Esophagus muscularis mucosa (tissue), 3 donors: ENCODE measurements around the gene OVAAL.

Experiments
- CTCF ChIP-seq, 3 experiments: fragments of 200-600 bp in 2 of 3; fragments of 450-650 bp in 1 of 3; sonication (generic) in 2 of 3; IDR thresholded peaks; one replicate each; pipeline ENCODE4 v1.5.1; 2017 to 2019; ENCODE audit warnings: antibody characterized with exemption in 3 of 3, mild to moderate bottlenecking in 2 of 3, moderate library complexity in 1 of 3
- POLR2A ChIP-seq: fragments of 450-650 bp; IDR thresholded peaks from one replicate; pipeline ENCODE4 v1.6.1; 2017; ENCODE audit warnings: antibody characterized with exemption, moderate library complexity, mild to moderate bottlenecking, low read depth

GRCh38 chr1:180585994-180586359 lies 27.2 kb downstream of the OVAAL start:
- TF ChIP-seq CTCF (IDR thresholded peaks at IDR 0.05) (no peak), POLR2A (no peak)
